ENCODE data around the gene UBQLN4.

DNA sequence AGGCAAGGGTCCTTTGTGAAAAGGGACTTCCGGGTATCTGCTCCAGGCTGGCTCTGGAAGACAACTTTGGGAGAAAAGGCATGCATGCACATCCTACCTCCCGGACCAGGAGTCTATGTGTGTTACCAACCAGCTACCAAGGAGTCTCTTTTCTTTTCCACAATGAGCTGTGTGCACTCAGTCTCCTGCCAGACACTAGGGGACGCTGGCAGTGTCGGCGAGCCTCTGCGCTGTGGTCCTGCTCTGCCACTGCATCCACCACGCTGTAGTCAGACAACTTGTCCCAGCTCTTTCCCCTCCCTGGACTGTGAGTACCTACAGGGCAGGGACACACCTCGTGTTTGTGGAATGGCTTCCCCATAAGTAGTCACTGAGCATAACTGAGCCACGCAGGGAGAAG, 27.7 kb downstream of the UBQLN4 start:
- TF ChIP-seq FOXM1 (IDR thresholded peaks at IDR 0.05; ENCODE audit: low read depth) (no peak), FOXM1 (CRISPR knock-in tag; IDR thresholded peaks at IDR 0.05; ENCODE audit: low read depth) (no peak), POLR2AphosphoS5 (IDR thresholded peaks at IDR 0.05; ENCODE audit: control insufficient read depth, insufficient read depth, low read depth, low read length) (no peak), ZC3H11A (IDR thresholded peaks at IDR 0.05; ENCODE audit: low read depth, low read length) (no peak), IRF2 (CRISPR knock-in tag; IDR thresholded peaks at IDR 0.05) (no peak), DNMT1 (IDR thresholded peaks at IDR 0.05) (no peak), POLR2A (conservative IDR thresholded peaks at IDR 0.05) (no peak), ELF4 (CRISPR knock-in tag; IDR thresholded peaks at IDR 0.05) (no peak), PURB (CRISPR knock-in tag; IDR thresholded peaks at IDR 0.05; ENCODE audit: low read depth) (no peak)
- TF ChIP-seq, protein P1, sequence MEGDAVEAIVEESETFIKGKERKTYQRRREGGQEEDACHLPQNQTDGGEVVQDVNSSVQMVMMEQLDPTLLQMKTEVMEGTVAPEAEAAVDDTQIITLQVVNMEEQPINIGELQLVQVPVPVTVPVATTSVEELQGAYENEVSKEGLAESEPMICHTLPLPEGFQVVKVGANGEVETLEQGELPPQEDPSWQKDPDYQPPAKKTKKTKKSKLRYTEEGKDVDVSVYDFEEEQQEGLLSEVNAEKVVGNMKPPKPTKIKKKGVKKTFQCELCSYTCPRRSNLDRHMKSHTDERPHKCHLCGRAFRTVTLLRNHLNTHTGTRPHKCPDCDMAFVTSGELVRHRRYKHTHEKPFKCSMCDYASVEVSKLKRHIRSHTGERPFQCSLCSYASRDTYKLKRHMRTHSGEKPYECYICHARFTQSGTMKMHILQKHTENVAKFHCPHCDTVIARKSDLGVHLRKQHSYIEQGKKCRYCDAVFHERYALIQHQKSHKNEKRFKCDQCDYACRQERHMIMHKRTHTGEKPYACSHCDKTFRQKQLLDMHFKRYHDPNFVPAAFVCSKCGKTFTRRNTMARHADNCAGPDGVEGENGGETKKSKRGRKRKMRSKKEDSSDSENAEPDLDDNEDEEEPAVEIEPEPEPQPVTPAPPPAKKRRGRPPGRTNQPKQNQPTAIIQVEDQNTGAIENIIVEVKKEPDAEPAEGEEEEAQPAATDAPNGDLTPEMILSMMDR (IDR thresholded peaks at IDR 0.05 in 2 of 3, conservative IDR thresholded peaks at IDR 0.05 in 1 of 3; ENCODE audit: insufficient read depth in 2 of 3, low read depth in 1 of 3, low read length in 3 of 3): peak; percentile 89 to 98 (median 90)
